ENCODE data around the gene TOLLIP. TPM values are rescaled to one million over a fixed set of nuclear protein-coding genes. Genes with fewer than 3 reads are reported as not detected.

Gene TOLLIP
- total RNA-seq, 4 donors from 2014 or later = 43.7 to 77.3 (median 70.6) TPM

DNA sequence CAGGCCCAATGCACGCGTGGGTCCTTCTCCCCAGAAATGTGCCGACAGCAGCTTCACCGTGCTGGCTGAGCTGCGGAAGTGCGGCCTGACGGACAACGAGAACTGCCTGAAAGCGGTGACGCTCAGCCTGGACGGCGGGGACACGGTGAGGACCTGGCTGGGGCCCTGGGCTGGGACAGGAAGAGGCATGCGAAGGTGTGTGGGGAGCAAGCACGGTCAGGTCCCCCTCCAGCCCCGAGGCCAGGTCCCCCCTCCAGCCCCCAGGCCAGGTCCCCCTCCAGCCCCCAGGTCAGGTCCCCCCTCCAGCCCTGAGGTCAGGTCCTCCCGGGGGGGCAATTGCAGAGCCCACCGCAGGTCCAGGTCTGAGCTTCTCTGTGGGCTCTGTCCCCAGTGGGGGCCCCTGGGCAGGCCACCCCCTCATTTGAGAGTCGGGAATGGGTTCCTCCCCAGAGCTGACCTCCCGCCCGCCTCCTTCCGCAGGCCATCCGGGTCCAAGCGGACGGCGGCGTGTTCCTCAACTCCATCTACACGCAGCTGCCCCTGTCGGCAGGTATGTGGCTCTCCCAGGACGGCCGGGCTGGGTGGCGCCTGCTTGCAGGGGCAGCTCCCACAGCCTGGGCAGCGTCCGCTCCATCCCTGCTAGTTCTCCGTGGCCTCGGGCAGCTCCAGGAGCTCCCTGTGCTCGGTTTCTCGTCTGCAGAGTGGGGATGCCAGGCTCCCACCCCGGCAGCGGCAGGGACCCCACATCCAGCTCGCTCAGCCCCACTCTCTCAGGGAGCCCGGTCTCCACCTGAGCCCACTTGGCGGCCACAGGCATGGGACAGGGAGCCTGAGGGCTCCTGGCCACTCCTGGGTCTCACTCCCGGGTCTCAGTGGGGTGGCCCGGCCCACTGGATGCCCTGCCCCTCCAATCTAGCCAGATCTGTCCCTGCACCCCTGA is 78.7 kb downstream of the TOLLIP start:
- no peaks in the 10 kb centered on the region for H3K27me3 ChIP-seq
- peak in 1 of 3 donors; percentile 39 for DNase-seq
- no peaks in the 10 kb centered on the region for H3K9me3 ChIP-seq
- no peaks in the 10 kb centered on the region for H3K36me3 ChIP-seq
- H3K27ac ChIP-seq = no peak overlapping the region
- H3K4me3 ChIP-seq = no peak overlapping the region
- TF ChIP-seq, protein P1, sequence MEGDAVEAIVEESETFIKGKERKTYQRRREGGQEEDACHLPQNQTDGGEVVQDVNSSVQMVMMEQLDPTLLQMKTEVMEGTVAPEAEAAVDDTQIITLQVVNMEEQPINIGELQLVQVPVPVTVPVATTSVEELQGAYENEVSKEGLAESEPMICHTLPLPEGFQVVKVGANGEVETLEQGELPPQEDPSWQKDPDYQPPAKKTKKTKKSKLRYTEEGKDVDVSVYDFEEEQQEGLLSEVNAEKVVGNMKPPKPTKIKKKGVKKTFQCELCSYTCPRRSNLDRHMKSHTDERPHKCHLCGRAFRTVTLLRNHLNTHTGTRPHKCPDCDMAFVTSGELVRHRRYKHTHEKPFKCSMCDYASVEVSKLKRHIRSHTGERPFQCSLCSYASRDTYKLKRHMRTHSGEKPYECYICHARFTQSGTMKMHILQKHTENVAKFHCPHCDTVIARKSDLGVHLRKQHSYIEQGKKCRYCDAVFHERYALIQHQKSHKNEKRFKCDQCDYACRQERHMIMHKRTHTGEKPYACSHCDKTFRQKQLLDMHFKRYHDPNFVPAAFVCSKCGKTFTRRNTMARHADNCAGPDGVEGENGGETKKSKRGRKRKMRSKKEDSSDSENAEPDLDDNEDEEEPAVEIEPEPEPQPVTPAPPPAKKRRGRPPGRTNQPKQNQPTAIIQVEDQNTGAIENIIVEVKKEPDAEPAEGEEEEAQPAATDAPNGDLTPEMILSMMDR (IDR thresholded peaks at IDR 0.05) = no peak
- no peak for TF ChIP-seq POLR2A (IDR thresholded peaks at IDR 0.05)
- H3K4me1 ChIP-seq = peaks cover 0 to 14% (median 0%) of the 10 kb centered on the region in 4 donors

DNA sequence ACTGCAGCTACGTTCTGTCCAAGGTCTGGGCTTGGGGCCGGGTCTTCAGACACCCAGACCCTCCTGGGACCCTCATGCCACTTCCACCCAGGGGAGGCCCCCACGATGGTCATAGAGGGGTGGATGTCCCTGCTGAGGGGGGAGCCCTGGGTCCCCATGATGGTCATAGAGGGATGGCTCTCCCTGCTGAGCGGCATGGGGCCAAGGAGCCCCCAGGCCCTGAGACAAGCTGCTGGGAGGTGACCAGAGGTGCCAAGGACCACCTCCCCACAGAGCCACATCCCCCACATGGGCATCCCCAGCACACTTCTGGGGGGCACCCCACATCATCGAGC is 79.3 kb downstream of the TOLLIP start:
- H3K9me3 ChIP-seq = no peaks in the 10 kb centered on the region
- H3K36me3 ChIP-seq = no peaks in the 10 kb centered on the region
- no peak for TF ChIP-seq POLR2A (IDR thresholded peaks at IDR 0.05)
- TF ChIP-seq, protein P1 (IDR thresholded peaks at IDR 0.05) = no peak
- no peaks in the 10 kb centered on the region for H3K27me3 ChIP-seq
- H3K4me1 ChIP-seq = peaks cover 0 to 14% (median 0%) of the 10 kb centered on the region in 4 donors
- H3K4me3 ChIP-seq = no peak overlapping the region
- no peak for DNase-seq
- no peak overlapping the region for H3K27ac ChIP-seq

DNA sequence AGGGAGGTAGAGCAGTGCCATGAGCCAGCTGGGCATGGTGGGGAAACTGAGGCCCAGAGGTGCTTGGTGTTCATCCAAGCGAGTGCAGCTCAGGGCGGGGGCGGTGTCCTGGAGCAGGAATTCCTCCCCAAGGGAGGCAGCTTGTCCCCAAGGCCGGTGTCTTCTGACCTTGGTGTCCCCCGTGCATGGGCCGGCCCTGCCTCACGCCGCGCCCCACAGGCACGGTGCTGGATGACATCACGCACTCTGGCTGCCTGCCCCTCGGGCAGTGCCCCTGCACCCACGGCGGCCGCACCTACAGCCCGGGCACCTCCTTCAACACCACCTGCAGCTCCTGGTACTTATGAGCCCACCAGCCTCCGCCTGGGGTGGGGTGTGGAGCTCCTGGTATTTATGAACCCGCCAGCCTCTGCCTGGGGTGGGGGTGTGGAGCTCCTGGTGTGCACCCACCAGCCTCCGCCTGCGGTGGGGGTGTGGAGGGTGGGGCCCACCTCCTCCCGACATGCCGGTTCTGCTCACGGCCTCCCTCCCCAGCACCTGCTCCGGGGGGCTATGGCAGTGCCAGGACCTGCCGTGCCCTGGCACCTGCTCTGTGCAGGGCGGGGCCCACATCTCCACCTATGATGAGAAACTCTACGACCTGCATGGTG is 79.8 kb downstream of the TOLLIP start:
- H3K9me3 ChIP-seq = no peaks in the 10 kb centered on the region
- no peak overlapping the region for H3K27ac ChIP-seq
- H3K4me1 ChIP-seq = peaks cover 0 to 14% (median 0%) of the 10 kb centered on the region in 4 donors
- H3K27me3 ChIP-seq = no peaks in the 10 kb centered on the region
- H3K36me3 ChIP-seq = no peaks in the 10 kb centered on the region
- no peak for TF ChIP-seq POLR2A (IDR thresholded peaks at IDR 0.05)
- TF ChIP-seq, protein P1 (IDR thresholded peaks at IDR 0.05) = no peak
- no peak overlapping the region for H3K4me3 ChIP-seq
- peak in 1 of 3 donors; percentile 30 for DNase-seq

DNA sequence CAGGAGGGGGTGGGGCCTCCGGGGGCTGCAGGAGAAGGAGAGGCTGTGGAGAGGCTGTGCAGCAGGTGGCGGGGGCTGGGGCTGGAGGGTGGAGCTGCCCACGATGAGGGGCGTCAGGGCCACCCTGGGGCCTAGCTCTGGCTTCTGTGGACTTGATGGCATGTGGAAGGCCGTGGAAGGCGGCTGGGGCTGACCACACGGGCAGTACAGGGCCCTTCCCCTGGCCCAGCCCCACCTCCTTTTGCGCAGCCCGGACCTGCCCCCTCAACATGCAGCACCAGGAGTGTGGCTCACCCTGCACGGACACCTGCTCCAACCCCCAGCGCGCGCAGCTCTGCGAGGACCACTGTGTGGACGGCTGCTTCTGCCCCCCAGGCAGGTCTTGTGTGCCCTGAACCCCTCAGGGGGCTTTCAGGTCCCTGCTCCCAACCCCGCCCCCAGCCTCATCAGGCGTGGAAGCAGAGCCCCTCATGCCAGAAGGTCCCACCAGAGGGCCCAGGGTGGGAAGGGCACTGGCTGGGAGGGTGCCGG is 80.4 kb downstream of the TOLLIP start:
- no peaks in the 10 kb centered on the region for H3K9me3 ChIP-seq
- no peak for TF ChIP-seq POLR2A (IDR thresholded peaks at IDR 0.05)
- TF ChIP-seq, protein P1 (IDR thresholded peaks at IDR 0.05) = no peak
- peaks cover 0 to 12% (median 0%) of the 10 kb centered on the region in 4 donors for H3K4me1 ChIP-seq
- no peaks in the 10 kb centered on the region for H3K27me3 ChIP-seq
- DNase-seq = peak in 1 of 3 donors; percentile 44
- no peak overlapping the region for H3K27ac ChIP-seq
- no peak overlapping the region for H3K4me3 ChIP-seq
- no peaks in the 10 kb centered on the region for H3K36me3 ChIP-seq

DNA sequence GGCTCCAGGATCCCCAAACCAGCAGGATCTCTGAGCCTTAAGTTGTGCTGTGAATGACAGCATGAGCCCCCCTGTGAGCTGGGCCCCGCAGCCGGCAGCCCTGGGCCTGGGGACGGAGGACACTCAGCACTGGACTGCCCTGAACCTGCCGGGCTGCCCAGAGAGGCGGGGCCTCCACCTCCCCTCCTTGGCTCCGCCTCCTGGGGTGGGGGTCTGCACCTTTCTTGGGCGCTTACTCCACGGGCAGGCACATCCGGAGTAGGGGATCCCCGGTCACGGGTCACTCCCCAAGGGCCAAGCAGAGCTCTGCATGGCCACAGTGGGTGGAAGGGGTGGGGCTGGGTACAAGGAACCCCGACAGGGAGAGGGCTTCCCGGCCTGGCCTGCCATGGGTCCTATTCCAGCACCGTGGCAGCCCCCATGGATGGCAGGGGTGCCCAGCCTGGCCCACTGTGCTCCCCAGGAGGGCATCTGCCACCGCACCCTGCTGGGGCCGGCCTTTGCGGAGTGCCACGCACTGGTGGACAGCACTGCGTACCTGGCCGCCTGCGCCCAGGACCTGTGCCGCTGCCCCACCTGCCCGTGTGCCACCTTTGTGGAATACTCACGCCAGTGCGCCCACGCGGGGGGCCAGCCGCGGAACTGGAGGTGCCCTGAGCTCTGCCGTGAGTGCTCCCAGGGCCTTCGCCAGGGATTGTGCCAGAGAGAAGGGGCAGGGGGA is 81.2 kb downstream of the TOLLIP start:
- DNase-seq = peak in 1 of 3 donors; percentile 46
- H3K4me1 ChIP-seq = peaks cover 0 to 6% (median 0%) of the 10 kb centered on the region in 4 donors
- no peaks in the 10 kb centered on the region for H3K27me3 ChIP-seq
- H3K4me3 ChIP-seq = no peak overlapping the region
- no peak overlapping the region for H3K27ac ChIP-seq
- H3K9me3 ChIP-seq = no peaks in the 10 kb centered on the region
- no peaks in the 10 kb centered on the region for H3K36me3 ChIP-seq
- no peak for TF ChIP-seq POLR2A (IDR thresholded peaks at IDR 0.05)
- TF ChIP-seq, protein P1 (IDR thresholded peaks at IDR 0.05) = no peak

Measured in Peyer's patch (tissue), 4 donors.